Cerebellar cortex (tissue), 1 donor: ENCODE measurements around the gene SCAPER.
A peak's percentile ranks its signal among the peaks of the same experiment; 100 is the strongest.
"Not testable (repeated sequence)": the region's sequence is repeated elsewhere in the genome, so short reads cannot be mapped to it uniquely, and the experiment has no call there.

Experiments
- DNase-seq: peaks from one replicate; pipeline ENCODE4 v3.0.0-alpha.2; 2015; ENCODE audit warnings: low spot score

SCAPER gene

DNA sequence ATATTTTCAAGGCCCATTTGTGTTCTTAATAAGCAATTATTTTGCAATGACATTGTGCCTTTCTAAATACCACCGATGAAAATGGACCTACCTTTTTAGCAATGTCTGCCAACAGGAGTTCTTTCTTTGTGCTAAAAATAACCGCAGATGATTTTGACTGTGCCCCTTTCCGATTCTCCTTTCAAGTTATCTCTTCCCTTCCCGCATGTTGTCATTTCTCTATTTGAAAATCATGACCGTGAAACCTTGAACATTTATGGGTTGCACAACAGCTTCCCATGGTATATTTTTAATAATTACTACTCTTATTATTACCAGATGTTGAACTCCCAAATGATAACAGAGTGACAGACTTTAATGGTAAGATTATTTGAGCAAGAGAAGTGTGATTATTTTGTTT lies 583.5 kb downstream of the SCAPER start:
- DNase-seq: no peak

DNA sequence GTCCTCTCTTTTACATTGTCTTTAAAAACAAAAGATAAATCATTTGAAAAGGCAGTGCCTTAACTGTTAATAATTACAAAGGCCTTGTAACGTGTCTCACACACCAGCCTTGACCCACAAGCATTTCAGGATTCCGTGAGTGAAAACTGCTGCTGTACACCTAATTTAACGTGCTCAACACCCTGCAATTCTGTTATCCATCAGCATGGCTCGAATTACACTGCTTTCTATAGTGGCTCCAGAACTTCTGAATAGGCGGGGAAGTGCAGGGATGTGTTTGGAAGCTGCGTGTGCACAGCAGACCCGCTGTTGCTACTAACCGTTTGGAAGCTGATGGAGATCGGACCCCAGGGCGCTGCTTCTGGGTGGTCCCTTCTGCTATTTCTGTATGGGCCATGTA lies 584.0 kb downstream of the SCAPER start:
- DNase-seq: no peak

DNA sequence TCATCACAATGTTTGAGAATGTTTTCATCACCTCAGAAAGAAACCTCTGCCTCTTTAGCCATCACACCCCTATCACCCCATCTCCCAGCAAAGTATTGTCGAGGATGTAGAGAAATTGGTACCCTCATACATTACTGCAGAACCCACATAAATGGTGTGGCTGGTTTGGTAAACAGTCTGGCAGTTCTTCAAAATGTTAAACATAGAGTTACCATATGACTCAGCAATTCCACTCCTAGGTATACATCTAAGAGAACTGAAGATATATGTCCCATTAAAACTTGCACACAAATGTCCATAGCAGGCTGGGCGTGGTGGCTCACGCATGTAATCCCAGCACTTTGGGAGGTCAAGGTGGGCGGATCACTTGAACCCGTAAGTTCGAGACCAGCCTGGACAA lies 585.1 kb downstream of the SCAPER start:
- DNase-seq: no peak

DNA sequence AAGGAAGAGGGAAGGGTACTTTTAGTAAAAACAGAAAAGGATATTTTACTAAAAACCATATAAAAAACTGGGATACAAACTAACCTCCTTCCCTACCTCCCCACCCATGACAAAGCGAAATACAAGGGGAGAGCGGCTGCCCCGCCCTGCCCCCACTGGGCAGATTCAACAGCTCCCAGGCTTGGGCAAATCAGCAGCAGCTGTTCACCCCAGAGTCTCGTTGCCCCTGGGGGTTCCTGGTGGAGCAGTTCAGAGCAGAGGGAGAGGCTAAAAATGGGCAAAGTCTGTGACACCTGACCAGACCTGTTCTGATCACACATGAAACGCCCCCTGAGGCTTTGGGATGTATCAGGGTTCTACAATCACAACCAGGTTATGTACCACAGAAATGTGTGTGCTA lies 591.4 kb downstream of the SCAPER start:
- no peak for DNase-seq

DNA sequence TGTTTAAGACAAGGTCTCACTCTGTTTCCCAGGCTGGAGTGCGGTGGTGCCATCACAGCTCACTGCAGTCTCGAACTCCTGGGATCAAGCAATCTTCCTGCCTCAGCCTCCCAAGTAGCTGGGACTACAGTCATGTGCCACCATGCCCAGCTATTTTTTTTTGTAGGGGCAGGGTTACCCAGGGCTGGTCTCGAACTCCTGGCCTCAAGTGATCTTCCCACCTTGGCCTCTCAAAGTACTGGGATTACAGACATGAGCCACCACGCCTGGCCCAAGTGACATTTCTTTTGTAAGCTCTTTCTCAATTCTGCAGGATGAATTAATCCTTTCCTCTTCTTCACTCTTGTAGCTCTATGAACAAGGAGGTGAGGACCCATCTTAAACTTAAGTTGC lies 592.0 kb downstream of the SCAPER start:
- DNase-seq: not testable (repeated sequence)

DNA sequence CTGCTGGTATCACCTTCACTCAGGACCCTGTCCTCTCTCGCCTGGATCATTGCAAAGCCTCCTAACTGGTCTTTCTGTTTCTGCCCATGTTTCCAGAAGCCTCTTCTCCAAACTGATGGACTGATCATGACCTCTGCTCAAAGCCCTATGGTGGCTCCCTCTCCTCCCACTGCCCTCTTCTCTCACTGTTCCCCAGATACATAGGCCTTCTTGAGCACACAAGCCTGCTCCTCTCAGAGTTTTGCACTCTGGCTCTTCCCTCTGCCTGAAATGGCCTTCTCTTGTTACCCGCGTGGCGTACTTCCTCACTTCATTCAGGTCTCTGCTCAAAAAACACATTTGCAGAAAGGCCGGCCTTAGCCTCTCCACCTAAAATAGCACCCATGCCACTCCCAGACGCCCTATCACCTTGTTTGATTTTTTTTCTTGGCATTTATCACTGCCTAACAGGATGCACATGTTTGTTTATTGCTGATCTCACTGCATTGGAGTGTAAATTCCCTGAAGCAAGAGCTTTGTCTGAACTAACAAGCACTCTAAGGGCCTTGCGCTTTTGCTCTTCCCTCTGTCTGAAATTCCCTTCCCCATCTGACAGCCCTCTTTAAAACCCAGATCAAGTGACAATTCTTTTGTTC lies 592.5 kb downstream of the SCAPER start:
- DNase-seq: no peak

DNA sequence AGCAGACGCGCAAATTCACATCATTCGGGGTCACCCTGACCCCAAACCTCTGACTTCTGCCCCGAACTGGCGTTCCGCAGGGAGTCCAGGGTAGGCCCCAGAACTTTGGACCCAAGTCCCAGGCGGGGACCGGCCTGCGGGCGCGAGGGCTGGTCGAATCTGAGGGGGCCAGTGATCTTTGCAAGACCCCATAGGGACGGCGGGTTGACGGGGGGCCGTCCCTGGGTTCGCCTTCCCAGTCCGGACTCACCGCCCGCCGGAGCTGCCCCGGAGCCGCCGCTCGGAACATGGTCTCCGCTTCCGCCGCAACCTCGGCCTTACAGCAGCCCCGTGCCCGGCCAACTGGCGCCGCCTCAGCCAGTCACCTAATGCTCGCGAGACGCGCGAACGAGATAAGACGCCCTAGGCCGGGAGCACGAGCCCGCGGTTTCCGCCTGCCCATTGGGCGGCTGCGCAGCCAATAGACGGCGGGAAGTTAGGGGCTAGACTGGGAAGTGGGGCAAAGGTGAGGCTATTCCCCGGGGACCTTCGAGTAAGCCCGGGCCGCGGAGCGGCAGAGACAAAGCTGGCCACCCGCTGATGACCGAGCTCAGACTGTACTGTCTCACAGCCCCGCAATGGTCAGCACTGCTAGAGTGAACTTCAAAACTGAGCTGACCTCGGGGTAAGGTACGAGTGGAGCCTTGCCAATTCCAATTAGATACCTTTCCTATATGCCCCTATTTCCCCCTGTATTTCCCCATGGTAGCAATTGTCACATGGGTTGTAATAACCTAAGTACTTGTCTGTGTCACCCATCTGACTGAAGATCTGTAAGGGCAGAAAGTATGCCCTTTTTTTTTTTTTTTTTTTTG lies 593.8 kb downstream of the SCAPER start, which contains the start of gene ETFA:
TSS of gene ETFA (minus strand) at position 370 of the 854 bp plus-strand sequence. CDS start at position 289, 81 bp downstream.
- peak; percentile 93 for DNase-seq

DNA sequence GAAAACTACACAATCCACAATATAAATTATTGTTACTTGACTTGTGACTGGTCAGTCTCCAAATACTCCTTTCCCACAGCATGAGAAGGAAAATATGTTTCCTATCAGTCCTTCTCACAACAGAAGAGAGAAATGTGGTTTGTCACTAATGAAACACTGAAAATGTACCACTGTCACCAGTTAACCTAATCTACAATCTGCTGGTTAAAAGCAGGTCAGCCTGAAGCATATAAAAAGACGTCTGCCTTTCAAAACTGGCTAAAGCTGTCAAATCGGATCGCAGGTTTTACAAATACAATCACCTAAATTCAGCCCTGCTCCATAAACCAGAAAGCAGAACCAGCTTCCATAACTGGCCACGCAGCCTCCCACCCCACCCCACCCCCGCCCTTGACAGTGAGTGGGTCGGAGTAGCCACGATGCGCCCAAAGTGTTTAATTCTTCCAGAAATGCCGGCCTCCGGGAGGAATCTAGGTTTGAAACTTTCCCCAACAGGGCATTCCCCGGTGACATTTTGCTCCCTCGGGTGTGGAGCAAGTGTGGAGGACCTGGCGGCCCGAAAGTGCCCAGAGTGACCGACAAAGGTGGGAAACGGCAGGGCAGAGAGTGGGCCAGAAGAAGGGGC lies 594.6 kb downstream of the SCAPER start:
- DNase-seq: peak; percentile 28

DNA sequence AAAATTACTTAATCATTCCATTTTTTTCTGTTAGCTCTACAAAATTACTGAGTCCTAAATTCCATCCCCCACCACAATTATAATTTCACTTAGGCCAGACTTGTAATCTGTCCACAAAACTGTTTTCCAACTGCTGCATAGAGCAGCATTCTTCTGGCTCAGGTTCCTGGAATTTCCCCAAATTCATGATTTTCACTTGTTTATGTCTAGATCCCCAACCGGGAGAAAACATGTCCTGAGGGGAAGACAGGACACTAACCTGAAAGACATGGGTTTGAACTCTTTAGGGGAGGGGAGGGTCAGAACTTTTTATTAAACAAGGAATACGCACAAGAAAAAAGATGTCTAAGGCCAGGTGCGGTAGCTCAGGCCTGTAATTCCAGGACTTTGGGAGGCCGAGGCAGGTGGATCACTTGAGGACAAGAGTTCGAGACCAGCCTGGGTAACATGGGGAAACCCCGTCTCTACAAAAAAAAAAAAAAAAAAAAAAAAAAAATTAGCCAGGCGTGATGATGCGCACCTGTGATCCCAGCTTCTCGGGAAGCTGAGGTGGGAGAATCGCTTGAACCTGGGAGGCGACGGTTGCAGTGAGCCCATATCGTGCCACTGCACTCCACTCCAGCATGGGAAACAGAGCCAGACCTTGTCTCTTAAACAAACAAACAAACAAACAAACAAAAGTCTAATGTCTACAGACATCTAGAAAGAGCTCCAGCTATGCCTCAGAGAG lies 595.4 kb downstream of the SCAPER start:
- no peak for DNase-seq

DNA sequence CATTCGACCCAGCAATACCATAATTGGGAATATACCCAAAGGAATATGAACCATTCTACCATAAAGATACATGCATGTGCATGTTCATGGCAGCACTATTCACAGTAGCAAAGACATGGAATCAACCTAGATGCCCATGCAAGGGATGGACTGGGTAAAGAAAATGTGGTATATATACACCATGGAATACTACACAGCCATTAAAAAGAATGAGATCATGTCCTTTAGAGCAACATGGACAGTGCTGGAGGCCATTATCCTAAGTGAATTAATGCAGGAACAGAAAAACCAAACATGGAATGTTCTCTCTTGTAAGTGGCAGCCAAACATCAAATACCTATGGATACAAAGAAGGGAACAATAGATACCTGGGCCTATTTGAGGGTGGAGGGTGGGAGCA lies 601.2 kb downstream of the SCAPER start:
- DNase-seq: no peak

DNA sequence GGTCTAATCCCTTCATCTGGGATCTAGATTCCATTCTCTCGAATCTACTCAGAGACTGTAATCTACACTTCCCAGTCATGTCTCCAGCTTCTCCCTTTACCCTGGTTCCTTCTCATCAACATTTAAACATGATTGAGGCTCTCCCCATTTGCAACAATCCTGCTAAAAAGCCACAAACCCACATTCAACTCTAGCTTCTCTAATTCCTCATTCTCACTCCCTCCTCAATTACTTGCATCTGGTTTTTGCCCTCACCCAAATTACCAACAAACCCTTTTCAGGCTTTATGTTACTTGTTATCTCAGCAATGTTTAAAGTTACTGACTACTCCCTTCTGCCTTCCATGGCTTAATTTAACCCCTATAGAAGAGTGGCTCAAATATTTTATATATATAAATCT lies 605.4 kb downstream of the SCAPER start:
- DNase-seq: no peak

DNA sequence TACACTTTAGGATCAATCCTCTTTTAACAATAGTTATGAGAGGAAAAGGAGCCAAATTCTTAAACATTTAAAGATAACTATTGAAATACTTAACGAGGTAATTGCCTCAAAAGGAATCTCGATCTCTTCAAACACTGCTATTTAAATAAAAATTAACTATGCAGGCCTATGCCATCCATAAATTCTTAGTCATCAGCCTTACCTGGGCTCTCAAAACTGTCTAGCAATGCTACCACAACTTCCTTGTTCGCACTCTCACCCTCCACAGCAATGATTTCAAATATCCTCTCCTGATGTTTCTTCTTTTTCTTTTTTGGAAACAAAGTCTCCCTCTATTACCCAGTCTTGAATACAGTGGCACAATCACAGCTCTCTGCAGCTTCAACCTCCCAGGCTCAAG lies 606.2 kb downstream of the SCAPER start:
- no peak for DNase-seq

DNA sequence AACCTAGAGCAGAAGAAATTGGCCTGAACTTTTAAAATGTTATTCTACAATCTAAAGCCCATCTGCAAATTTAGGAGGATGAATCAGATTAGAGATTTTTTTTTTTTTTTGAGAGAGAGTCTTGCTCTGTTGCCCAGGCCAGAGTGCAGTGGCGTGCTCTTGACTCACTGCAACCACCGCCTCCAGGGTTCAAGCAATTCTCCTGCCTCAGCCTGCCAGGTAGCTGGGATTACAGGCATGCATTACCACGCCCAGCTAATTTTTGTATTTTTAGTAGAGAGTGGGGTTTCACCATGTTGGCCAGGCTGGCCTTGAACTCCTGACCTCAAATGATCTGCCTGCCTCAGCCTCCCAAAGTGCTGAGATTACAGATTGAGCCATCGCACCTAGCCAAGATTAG lies 607.2 kb downstream of the SCAPER start:
- not testable (repeated sequence) for DNase-seq
